WTC11 (cell line): ENCODE measurements around the gene LRRFIP1.

Experiments
- CBFB ChIP-seq: sonication (generic); formaldehyde crosslinking; IDR thresholded peaks from 2 replicates; pipeline ENCODE4 v1.8.1; 2022; ENCODE audit warnings: mild to moderate bottlenecking, low read depth, missing genetic modification reagents
- CREB1 ChIP-seq: sonication (generic); formaldehyde crosslinking; IDR thresholded peaks from 2 replicates; pipeline ENCODE4 v1.8.0; 2023; ENCODE audit warnings: mild to moderate bottlenecking, missing genetic modification reagents
- E2F1 ChIP-seq: sonication (generic); formaldehyde crosslinking; IDR thresholded peaks from 2 replicates; pipeline ENCODE4 v1.8.0; 2022; ENCODE audit warnings: mild to moderate bottlenecking, missing genetic modification reagents
- E2F5 ChIP-seq: sonication (generic); formaldehyde crosslinking; IDR thresholded peaks from 2 replicates; pipeline ENCODE4 v1.8.1; 2022; ENCODE audit warnings: mild to moderate bottlenecking, moderate library complexity, missing genetic modification reagents
- HMGA2 ChIP-seq: fragments of 250-450 bp; sonication (Bioruptor Pico); IDR thresholded peaks from 2 replicates; pipeline ENCODE4 v1.4.0; 2021; ENCODE audit warnings: mild to moderate bottlenecking, moderate library complexity
- NR2C2 ChIP-seq: sonication (generic); formaldehyde crosslinking; IDR thresholded peaks from 2 replicates; pipeline ENCODE4 v1.8.0; 2022; ENCODE audit warnings: mild to moderate bottlenecking, missing genetic modification reagents
- SOX15 ChIP-seq: fragments of 250-450 bp; sonication (Bioruptor Pico); IDR thresholded peaks from 2 replicates; pipeline ENCODE4 v1.9.0; 2021; ENCODE audit warnings: mild to moderate bottlenecking
- SP1 ChIP-seq: sonication (generic); formaldehyde crosslinking; conservative IDR thresholded peaks from 2 replicates; pipeline ENCODE4 v1.8.1; 2022; ENCODE audit warnings: missing genetic modification reagents
- TF ChIP-seq, protein P1 (sequence below): fragments of 200-600 bp; IDR thresholded peaks from 2 replicates; pipeline ENCODE4 v1.8.0; 2022; ENCODE audit warnings: antibody characterized with exemption
- TF ChIP-seq, protein P2 (sequence below): sonication (generic); formaldehyde crosslinking; IDR thresholded peaks from 2 replicates; pipeline ENCODE4 v1.8.1; 2022; ENCODE audit warnings: low read depth, mild to moderate bottlenecking, moderate library complexity, missing genetic modification reagents, borderline replicate concordance
- TF ChIP-seq, protein P3 (sequence below): sonication (generic); formaldehyde crosslinking; IDR thresholded peaks from 2 replicates; pipeline ENCODE4 v1.8.0; 2022; ENCODE audit warnings: mild to moderate bottlenecking, missing genetic modification reagents
- TF ChIP-seq, protein P4 (sequence below): sonication (generic); formaldehyde crosslinking; IDR thresholded peaks from 2 replicates; pipeline ENCODE4 v1.8.0; 2022; ENCODE audit warnings: mild to moderate bottlenecking, missing genetic modification reagents
- TF ChIP-seq, protein P5 (sequence below): sonication (generic); formaldehyde crosslinking; conservative IDR thresholded peaks from 2 replicates; pipeline ENCODE4 v1.8.1; 2022; ENCODE audit warnings: mild to moderate bottlenecking, missing genetic modification reagents

DNA sequence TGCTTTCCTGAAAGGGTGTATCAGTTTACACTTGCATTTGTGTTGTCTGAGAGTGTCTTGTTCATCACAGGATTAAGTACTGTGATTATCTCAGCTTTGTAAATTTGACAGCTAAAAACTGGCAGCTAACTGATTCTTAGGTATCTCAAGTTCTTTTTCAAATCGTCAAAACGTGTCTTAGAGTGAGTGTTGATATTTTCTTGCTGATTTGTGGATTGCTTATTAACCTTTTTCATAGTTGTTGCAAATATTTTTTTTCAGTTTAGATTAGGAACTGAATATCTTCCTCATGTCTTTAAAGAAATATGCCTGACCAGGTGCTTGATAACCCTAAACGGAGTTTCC is 41.9 kb downstream of the LRRFIP1 start:
- TF ChIP-seq, protein P1, sequence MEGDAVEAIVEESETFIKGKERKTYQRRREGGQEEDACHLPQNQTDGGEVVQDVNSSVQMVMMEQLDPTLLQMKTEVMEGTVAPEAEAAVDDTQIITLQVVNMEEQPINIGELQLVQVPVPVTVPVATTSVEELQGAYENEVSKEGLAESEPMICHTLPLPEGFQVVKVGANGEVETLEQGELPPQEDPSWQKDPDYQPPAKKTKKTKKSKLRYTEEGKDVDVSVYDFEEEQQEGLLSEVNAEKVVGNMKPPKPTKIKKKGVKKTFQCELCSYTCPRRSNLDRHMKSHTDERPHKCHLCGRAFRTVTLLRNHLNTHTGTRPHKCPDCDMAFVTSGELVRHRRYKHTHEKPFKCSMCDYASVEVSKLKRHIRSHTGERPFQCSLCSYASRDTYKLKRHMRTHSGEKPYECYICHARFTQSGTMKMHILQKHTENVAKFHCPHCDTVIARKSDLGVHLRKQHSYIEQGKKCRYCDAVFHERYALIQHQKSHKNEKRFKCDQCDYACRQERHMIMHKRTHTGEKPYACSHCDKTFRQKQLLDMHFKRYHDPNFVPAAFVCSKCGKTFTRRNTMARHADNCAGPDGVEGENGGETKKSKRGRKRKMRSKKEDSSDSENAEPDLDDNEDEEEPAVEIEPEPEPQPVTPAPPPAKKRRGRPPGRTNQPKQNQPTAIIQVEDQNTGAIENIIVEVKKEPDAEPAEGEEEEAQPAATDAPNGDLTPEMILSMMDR = no peak
- TF ChIP-seq, protein P2, sequence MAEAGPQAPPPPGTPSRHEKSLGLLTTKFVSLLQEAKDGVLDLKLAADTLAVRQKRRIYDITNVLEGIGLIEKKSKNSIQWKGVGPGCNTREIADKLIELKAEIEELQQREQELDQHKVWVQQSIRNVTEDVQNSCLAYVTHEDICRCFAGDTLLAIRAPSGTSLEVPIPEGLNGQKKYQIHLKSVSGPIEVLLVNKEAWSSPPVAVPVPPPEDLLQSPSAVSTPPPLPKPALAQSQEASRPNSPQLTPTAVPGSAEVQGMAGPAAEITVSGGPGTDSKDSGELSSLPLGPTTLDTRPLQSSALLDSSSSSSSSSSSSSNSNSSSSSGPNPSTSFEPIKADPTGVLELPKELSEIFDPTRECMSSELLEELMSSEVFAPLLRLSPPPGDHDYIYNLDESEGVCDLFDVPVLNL (CRISPR knock-in tag) = no peak
- TF ChIP-seq SP1 (CRISPR knock-in tag) = no peak
- no peak for TF ChIP-seq CBFB
- TF ChIP-seq HMGA2 (CRISPR knock-in tag) = no peak
- TF ChIP-seq, protein P3, sequence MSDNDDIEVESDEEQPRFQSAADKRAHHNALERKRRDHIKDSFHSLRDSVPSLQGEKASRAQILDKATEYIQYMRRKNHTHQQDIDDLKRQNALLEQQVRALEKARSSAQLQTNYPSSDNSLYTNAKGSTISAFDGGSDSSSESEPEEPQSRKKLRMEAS (CRISPR knock-in tag) = no peak
- TF ChIP-seq, protein P4, sequence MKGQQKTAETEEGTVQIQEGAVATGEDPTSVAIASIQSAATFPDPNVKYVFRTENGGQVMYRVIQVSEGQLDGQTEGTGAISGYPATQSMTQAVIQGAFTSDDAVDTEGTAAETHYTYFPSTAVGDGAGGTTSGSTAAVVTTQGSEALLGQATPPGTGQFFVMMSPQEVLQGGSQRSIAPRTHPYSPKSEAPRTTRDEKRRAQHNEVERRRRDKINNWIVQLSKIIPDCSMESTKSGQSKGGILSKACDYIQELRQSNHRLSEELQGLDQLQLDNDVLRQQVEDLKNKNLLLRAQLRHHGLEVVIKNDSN (CRISPR knock-in tag) = no peak
- TF ChIP-seq, protein P5, sequence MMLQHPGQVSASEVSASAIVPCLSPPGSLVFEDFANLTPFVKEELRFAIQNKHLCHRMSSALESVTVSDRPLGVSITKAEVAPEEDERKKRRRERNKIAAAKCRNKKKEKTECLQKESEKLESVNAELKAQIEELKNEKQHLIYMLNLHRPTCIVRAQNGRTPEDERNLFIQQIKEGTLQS (CRISPR knock-in tag) = no peak
- TF ChIP-seq CREB1 (CRISPR knock-in tag) = no peak
- no peak for TF ChIP-seq E2F5 (CRISPR knock-in tag)
- no peak for TF ChIP-seq NR2C2 (CRISPR knock-in tag)
- TF ChIP-seq E2F1 (CRISPR knock-in tag) = no peak
- no peak for TF ChIP-seq SOX15
